ENCODE results near the gene KDM4B. TPM values are rescaled to one million over a fixed set of nuclear protein-coding genes. Genes with fewer than 3 reads are reported as not detected.

Gene KDM4B
- total and polyA plus RNA-seq, 2 of the 8 experiments (the other 6 are each of a cell fraction or from before 2014, with no cell fraction given): 12.0 to 31.9 TPM

GRCh38 chr19:5046339-5047039 is 77.6 kb downstream of the KDM4B start:
- H2BK15ac ChIP-seq (ENCODE audit: low read length): no peak overlapping the region
- no peak overlapping the region for H2BK120ac ChIP-seq (replicated peaks; ENCODE audit: low read depth, low read length)
- H3K36me3 ChIP-seq (ENCODE audit: control insufficient read depth in 2 of 4, insufficient read depth in 4 of 4, low read length in 3 of 4): peaks cover 0 to 5% (median 3%) of the 10 kb centered on the region in 4 experiments; a peak in 5 of 8 replicates
- no peak overlapping the region for H2BK12ac ChIP-seq (ENCODE audit: low read depth, low read length)
- H2BK5ac ChIP-seq (ENCODE audit: low read depth, low read length): no peak overlapping the region
- H3K9me3 ChIP-seq (ENCODE audit: insufficient read depth in 2 of 2, low read depth in 1 of 2, low read length in 1 of 2): no peaks in the 10 kb centered on the region
- ChIA-PET POLR2A (ENCODE audit: partially characterized antibody) (interaction anchor here (0.5 to 1.4 kb wide), 3 partner anchors 92 to 259 kb away, joined by 3 to 4 read pairs (median 4); no protein-coding TSS in a partner anchor), CTCF (ENCODE audit: partially characterized antibody) (interaction anchor here (0.7 to 8.4 kb wide), 17 partner anchors 10 to 237 kb away, joined by 3 to 97 read pairs (median 6); no protein-coding TSS in a partner anchor)
- H3K4ac ChIP-seq (replicated peaks; ENCODE audit: insufficient read length, low read depth, low read length): no peak overlapping the region
- H3K27ac ChIP-seq (ENCODE audit: low read depth, low read length): no peak overlapping the region; the same call in 1 of the 2 replicates
- H3K9ac ChIP-seq (replicated peaks in 1 of 4; ENCODE audit: extremely low read depth in 1 of 4, low read depth in 3 of 4, low read length in 3 of 4): no peak overlapping the region
- no peak overlapping the region for H2BK20ac ChIP-seq (ENCODE audit: low read length)
- no peak for DNase-seq (ENCODE audit: low read depth in 1 of 2, low spot score in 2 of 2)
- H3K4me1 ChIP-seq (replicated peaks in 1 of 4; ENCODE audit: control insufficient read depth in 3 of 4, insufficient read depth in 4 of 4, low read length in 3 of 4): peaks cover 0 to 6% (median 2%) of the 10 kb centered on the region in 4 experiments; a peak in 3 of 7 replicates
- no peak overlapping the region for H2AFZ ChIP-seq (ENCODE audit: low read length)
- no peak overlapping the region for H4K8ac ChIP-seq (ENCODE audit: extremely low read depth, insufficient read depth, low read length)
- H2AK5ac ChIP-seq (ENCODE audit: low read depth, low read length): no peak overlapping the region
- H3K18ac ChIP-seq (ENCODE audit: extremely low read depth, low read length): no peak overlapping the region
- H4K20me1 ChIP-seq (replicated peaks in 1 of 2; ENCODE audit: control insufficient read depth in 1 of 2, insufficient read depth in 2 of 2, low read length in 2 of 2): peaks cover 2 to 10% of the 10 kb centered on the region in 2 experiments
- H3K79me1 ChIP-seq (ENCODE audit: low read depth, low read length): no peaks in the 10 kb centered on the region
- H3K79me2 ChIP-seq (ENCODE audit: control insufficient read depth in 1 of 2, insufficient read depth in 2 of 2, low read length in 2 of 2): peaks cover 0 to 6% of the 10 kb centered on the region in 2 experiments; a peak in 1 of 4 replicates
- H3K4me2 ChIP-seq (ENCODE audit: insufficient read depth in 1 of 2, low read depth in 2 of 2, low read length in 2 of 2): no peak overlapping the region
- H3K4me3 ChIP-seq (ENCODE audit: extremely low read depth in 1 of 4, insufficient read depth in 2 of 4, low read depth in 3 of 4, low read length in 4 of 4): no peak overlapping the region
- no peak overlapping the region for H3K14ac ChIP-seq (ENCODE audit: insufficient read length)
- H4K5ac ChIP-seq (ENCODE audit: insufficient read length, low read depth, low read length): no peak overlapping the region
- no peak overlapping the region for H4K91ac ChIP-seq (replicated peaks; ENCODE audit: insufficient read length, low read length)
- no peak overlapping the region for H3K56ac ChIP-seq (replicated peaks; ENCODE audit: insufficient read length, low read depth, low read length)
- H3K23me2 ChIP-seq (ENCODE audit: low read depth, low read length): no peaks in the 10 kb centered on the region
- WGBS, 2 experiments (ENCODE audit: extremely low coverage in 1 of 2, insufficient coverage in 1 of 2, insufficient read length in 1 of 2, insufficient replicate concordance in 2 of 2, low coverage in 1 of 2, low lambda C conversion rate in 2 of 2, missing lambda C conversion rate in 1 of 2): 89% methylated on average over 19 of the region's 19 CpGs; no CpG with 5 or more reads in 1 of the 2 experiments
- no peaks in the 10 kb centered on the region for H3K27me3 ChIP-seq (replicated peaks in 1 of 4; ENCODE audit: control insufficient read depth in 3 of 4, extremely low read depth in 1 of 4, insufficient read depth in 3 of 4, low read length in 3 of 4)
- no peak overlapping the region for H3K23ac ChIP-seq (ENCODE audit: insufficient read length)
- no peak for FAIRE-seq
- TF ChIP-seq TEAD4 (IDR thresholded peaks at IDR 0.05; ENCODE audit: low read depth, low read length): no peak
- no peak for TF ChIP-seq POLR2A (IDR thresholded peaks at IDR 0.05; ENCODE audit: control extremely low read depth in 1 of 2, low read depth in 2 of 2, low read length in 2 of 2)
- TF ChIP-seq, protein P1, sequence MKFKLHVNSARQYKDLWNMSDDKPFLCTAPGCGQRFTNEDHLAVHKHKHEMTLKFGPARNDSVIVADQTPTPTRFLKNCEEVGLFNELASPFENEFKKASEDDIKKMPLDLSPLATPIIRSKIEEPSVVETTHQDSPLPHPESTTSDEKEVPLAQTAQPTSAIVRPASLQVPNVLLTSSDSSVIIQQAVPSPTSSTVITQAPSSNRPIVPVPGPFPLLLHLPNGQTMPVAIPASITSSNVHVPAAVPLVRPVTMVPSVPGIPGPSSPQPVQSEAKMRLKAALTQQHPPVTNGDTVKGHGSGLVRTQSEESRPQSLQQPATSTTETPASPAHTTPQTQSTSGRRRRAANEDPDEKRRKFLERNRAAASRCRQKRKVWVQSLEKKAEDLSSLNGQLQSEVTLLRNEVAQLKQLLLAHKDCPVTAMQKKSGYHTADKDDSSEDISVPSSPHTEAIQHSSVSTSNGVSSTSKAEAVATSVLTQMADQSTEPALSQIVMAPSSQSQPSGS (IDR thresholded peaks at IDR 0.05; ENCODE audit: low read length): no peak
- no peak for TF ChIP-seq EZH2 (IDR thresholded peaks at IDR 0.05; ENCODE audit: low read depth, low read length, severe bottlenecking)
- TF ChIP-seq CBX5 (IDR thresholded peaks at IDR 0.05; ENCODE audit: low read depth, low read length): no peak
- TF ChIP-seq TAF7 (optimal IDR thresholded peaks at IDR 0.05; ENCODE audit: borderline replicate concordance, low read depth, low read length): no peak
- no peak for TF ChIP-seq BCL11A (IDR thresholded peaks at IDR 0.05; ENCODE audit: low read depth in 2 of 2, low read length in 2 of 2)
- no peak for TF ChIP-seq RNF2 (IDR thresholded peaks at IDR 0.05; ENCODE audit: borderline replicate concordance, low read depth, low read length, missing control alignments, poor library complexity, severe bottlenecking)
- TF ChIP-seq RBBP5 (IDR thresholded peaks at IDR 0.05; ENCODE audit: borderline replicate concordance, low read depth, low read length): no peak
